DND-41 (cell line): ENCODE data around the gene NFATC2.

Experiments used
- EZH2 ChIP-seq: IDR thresholded peaks from 3 replicates; pipeline ENCODE4 v1.6.1; 2012; ENCODE audit warnings: borderline replicate concordance, low read depth, mild to moderate bottlenecking, moderate library complexity, low read length, inconsistent platforms; ENCODE audit not compliant: severe bottlenecking
- TF ChIP-seq, protein P1 (sequence below): IDR thresholded peaks from 2 replicates; pipeline ENCODE4 v1.5.1; 2012; ENCODE audit warnings: borderline replicate concordance, low read length, moderate library complexity, mild to moderate bottlenecking; ENCODE audit not compliant: poor library complexity, severe bottlenecking; ENCODE audit errors: extremely low read depth

DNA sequence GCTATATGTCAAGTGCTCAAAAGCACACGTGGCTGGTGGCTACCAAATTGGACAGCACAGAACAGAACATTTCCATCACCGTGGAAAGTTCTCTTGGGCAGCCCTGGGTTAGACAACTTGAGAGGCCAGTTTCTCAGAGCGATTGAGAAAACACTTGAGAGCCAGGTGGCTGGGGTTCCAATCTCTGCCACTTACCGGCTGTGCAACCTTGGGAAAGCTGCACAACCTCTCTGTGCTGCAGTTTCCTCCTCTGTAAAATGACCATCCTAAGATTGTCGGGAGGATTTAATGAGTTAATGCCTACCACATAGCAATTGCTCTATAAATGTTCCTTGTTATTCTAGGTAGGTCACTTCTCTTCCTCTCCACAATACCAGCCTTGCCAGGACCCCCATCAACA is 25.1 kb upstream of the NFATC2 start:
- TF ChIP-seq, protein P1, sequence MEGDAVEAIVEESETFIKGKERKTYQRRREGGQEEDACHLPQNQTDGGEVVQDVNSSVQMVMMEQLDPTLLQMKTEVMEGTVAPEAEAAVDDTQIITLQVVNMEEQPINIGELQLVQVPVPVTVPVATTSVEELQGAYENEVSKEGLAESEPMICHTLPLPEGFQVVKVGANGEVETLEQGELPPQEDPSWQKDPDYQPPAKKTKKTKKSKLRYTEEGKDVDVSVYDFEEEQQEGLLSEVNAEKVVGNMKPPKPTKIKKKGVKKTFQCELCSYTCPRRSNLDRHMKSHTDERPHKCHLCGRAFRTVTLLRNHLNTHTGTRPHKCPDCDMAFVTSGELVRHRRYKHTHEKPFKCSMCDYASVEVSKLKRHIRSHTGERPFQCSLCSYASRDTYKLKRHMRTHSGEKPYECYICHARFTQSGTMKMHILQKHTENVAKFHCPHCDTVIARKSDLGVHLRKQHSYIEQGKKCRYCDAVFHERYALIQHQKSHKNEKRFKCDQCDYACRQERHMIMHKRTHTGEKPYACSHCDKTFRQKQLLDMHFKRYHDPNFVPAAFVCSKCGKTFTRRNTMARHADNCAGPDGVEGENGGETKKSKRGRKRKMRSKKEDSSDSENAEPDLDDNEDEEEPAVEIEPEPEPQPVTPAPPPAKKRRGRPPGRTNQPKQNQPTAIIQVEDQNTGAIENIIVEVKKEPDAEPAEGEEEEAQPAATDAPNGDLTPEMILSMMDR = no peak
- TF ChIP-seq EZH2 = no peak
